Stomach (tissue), 4 donors: ENCODE data around the gene ADIRF.

ENCODE experiments used
- EP300 ChIP-seq: sonication (generic); formaldehyde crosslinking; IDR thresholded peaks from one replicate; pipeline ENCODE4 v1.6.1; 2017; ENCODE audit warnings: antibody characterized with exemption
- POLR2A ChIP-seq, 4 donors: fragments of 450-650 bp; IDR thresholded peaks; one replicate each; pipeline ENCODE4 v1.6.1; 2016; ENCODE audit warnings: antibody characterized with exemption in 4 of 4, control low read depth in 2 of 4, mild to moderate bottlenecking in 1 of 4, moderate library complexity in 1 of 4

GRCh38 chr10:86981716-86982115, 13.4 kb downstream of the ADIRF start:
- TF ChIP-seq POLR2A (IDR thresholded peaks at IDR 0.05) (no peak), EP300 (no peak)
